HG02981 (cell line): ENCODE results near the gene SPTY2D1.
"Not testable (repeated sequence)": the region's sequence is repeated elsewhere in the genome, so short reads cannot be mapped to it uniquely, and the experiment has no call there.

Experiments
- ATAC-seq: cut with Tn5 transposase; IDR thresholded peaks from one replicate; pipeline ENCODE4 v1.9.1; 2021; ENCODE audit warnings: mild to moderate bottlenecking, moderate library complexity; ENCODE audit not compliant: unreplicated experiment

Gene SPTY2D1

GRCh38 chr11:18634140-18635032 lies at the start of gene SPTY2D1:
TSS of gene SPTY2D1 (minus strand) at chr11:18634342. CDS start at chr11:18634257, 85 bp downstream.
- ATAC-seq = peak; percentile 94

- no peak for ATAC-seq
These were observed 48.3 kb upstream of the SPTY2D1 start for GRCh38 chr11:18682466-18682865.

- ATAC-seq = not testable (repeated sequence)
These were observed 47.8 kb upstream of the SPTY2D1 start for GRCh38 chr11:18681949-18682348.

- ATAC-seq = no peak
These were observed 43.4 kb upstream of the SPTY2D1 start for GRCh38 chr11:18677560-18677959.

- no peak for ATAC-seq
These were observed 42.7 kb upstream of the SPTY2D1 start for GRCh38 chr11:18676803-18677202.

- not testable (repeated sequence) for ATAC-seq
These were observed 38.1 kb upstream of the SPTY2D1 start for GRCh38 chr11:18672209-18672608.

- ATAC-seq = no peak
These were observed 37.1 kb upstream of the SPTY2D1 start for GRCh38 chr11:18671246-18671645.

- no peak for ATAC-seq
These were observed 35.6 kb upstream of the SPTY2D1 start for GRCh38 chr11:18669711-18670110.

GRCh38 chr11:18669219-18669596 lies 35.1 kb upstream of the SPTY2D1 start:
- ATAC-seq = no peak

GRCh38 chr11:18668131-18668530 lies 34.0 kb upstream of the SPTY2D1 start:
- ATAC-seq = no peak

- ATAC-seq = not testable (repeated sequence)
These were observed 31.3 kb upstream of the SPTY2D1 start for GRCh38 chr11:18665353-18665872.

- no peak for ATAC-seq
These were observed 23.5 kb upstream of the SPTY2D1 start for GRCh38 chr11:18657673-18658072.

- peak; percentile 82 for ATAC-seq
These were observed 16.9 kb upstream of the SPTY2D1 start for GRCh38 chr11:18650859-18651557.

GRCh38 chr11:18650353-18650752 lies 16.2 kb upstream of the SPTY2D1 start:
- peak; percentile 45 for ATAC-seq

- ATAC-seq = not testable (repeated sequence)
These were observed 8.9 kb upstream of the SPTY2D1 start for GRCh38 chr11:18643034-18643433.

- no peak for ATAC-seq
These were observed 7.5 kb upstream of the SPTY2D1 start for GRCh38 chr11:18641677-18642076.

- ATAC-seq = peak; percentile 50
These were observed 644 bp downstream of the SPTY2D1 start for GRCh38 chr11:18633256-18634139.

GRCh38 chr11:18632841-18633240 lies 1.3 kb downstream of the SPTY2D1 start:
- ATAC-seq = no peak

- no peak for ATAC-seq
These were observed 10.0 kb downstream of the SPTY2D1 start for GRCh38 chr11:18624161-18624560.

- no peak for ATAC-seq
These were observed 10.4 kb downstream of the SPTY2D1 start for GRCh38 chr11:18623707-18624106.
